HG03064 (cell line): Measurements from ENCODE around the gene WRAP73.

Experiments
- ATAC-seq: cut with Tn5 transposase; IDR thresholded peaks from one replicate; pipeline ENCODE4 v1.9.1; 2021; ENCODE audit warnings: low read depth; ENCODE audit not compliant: unreplicated experiment

Gene WRAP73

DNA sequence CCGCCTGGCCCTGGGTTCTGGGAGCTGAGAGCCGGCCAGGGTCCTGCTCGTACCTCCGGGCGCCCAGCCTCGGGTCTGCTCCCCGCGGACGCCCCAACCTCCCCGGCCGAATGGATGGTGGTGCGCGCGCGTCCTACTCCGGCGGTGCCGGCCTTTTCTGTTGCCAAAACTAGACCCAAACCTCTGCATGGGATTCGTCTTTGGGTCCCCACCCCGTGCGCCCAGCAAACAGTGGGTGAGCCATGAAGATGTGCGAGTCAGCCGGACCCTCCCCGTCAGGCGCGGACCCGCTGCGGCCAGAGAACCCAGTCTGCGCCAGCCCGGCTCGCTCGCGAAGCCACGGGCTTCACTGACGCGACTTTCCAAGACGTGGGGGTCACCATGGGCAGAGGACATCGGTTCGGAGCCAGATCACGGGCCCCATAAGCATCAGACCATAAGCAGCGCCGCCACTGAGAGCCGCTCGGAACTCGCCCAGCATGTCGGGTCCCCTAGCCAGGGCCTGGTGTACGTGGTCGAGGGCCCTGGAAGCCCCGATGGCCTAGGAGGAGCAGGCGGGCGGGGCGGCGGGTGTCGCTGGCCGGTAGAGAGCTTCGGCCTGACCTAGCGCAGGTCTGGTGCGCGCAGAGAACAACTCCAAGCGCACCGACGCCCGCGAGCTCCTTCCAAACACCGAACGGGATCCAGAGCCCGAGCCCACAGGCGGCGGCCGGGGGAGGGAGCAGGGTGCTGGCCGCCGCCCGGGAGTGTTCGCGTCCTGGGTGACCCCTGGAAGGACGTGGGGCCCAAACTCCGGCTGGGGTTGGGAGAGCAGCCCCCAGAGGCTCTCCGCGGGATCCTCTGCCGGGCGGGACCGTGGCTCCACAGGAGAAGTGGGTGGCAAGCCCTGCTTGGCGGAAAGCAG is 1.4 kb upstream of the WRAP73 start:
- ATAC-seq, result no peak

DNA sequence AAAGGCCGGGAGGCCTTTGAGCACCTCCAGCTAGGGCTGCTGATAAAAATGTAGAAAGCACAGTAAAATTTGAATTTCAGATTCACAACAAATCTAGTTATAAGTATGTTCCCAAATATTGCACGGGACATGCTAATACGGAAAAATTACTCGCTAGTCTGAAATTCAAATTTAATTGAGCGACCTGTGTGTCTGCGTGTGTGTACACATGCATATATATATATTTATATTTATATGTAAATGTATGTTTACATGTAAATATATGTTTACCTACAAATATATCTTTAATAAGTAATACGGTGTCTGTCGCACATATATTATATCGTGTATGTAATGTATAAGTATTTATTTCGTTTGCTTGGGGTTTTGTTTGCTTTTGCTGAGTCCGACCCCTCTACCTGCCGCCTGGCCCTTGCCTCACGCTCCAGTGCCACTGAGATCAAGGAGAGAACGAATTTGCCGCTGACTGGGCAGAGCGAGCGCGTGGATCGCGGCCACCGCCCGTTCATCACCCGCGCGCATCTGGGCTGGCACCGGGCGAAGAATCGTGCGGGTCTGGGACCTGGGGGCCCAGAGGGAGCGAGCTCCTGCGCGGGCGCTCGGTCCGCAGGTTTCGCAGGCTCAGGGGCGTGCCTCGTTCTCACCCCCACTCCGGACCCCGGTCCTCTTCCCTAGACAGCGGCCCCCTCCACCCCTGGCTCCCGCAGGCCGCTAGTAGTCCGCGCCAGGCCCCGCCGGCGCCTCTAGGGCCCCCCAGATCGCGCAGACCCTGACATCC is 534 bp upstream of the WRAP73 start:
- ATAC-seq, result no peak

DNA sequence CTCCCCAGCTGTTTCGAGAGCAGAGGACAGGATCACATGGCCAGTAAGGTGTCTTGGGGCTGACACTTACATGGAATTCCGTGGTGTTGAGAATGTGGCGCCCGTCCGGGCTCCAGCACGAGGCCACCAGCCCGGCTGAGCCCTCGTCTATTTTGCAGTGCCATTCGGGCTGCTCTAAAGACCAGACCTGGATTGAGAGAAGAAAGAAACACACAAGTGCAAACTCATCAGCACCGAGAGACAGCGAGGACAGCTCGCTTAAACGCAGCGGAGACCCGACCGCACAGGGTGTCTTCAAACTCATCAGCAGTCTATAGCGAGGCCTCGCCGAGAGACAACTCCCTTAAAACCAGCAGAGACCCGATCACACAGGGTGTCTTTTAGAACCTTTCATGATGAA is 3.3 kb downstream of the WRAP73 start:
- no peak for ATAC-seq

DNA sequence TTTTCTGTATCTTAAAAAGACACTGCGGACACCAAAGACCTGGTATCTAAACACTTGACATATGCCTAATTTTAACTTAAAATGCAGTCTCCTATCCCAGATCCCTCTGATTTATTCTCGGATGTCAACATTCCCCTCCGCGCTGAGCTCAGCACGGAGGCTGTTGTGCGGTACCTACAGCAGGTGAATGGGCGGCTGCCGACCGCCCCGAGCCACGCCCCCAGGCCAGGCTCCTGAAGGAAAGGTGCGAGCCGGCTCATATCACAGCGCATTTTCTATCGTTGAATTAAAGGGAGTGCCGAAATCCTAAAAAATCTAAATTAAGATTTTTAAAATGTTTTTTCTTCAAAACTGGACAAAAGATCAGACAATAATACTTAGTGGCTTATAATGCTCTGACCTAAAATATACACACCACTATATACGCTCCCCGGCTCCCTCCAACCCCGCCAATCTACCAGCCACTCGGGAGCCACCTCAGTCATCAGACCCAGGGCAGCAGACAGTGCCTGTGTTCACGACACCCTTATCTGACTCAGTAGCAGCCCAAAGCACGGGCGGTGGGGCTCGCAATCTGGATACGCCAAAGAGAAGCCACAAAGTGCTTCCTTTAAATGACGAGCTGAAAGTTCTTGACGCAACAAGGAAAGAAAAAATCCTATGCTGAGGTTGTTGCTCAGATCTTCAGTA is 4.1 kb downstream of the WRAP73 start:
- no peak for ATAC-seq

DNA sequence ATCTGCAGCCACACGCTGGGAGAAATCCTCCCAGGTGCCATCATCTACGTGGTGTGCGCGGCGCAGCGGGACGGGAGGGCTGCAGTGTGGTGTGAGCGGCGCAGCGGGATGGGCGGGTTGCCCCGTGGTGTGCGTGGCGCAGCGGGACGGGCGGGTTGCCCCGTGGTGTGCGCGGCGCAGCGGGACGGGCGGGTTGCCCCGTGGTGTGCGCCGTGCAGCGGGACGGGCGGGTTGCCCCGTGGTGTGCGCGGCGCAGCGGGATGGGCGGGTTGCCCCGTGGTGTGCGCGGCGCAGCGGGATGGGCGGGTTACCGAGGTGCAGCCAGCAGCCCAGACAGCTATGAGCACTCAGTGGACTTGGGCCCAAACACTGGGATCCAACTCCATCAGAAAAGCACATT is 4.7 kb downstream of the WRAP73 start:
- ATAC-seq, result no peak

DNA sequence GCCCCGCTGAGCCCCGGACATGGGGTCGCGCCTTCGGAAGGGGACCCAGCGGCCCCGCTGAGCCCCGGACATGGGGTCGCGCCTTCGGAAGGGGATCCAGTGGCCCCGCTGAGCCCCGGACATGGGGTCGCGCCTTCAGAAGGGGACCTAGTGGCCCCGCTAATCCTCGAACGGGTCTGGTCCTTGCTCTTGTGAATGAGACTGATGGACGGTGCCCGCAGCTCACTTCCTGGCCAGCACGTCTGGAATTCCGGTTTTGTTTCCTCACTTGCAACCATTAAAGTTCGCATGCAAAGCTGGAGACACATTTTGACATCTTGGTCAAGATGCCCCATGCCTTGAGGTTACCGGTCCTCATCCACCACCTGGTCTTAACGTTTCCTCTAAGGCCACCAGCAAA is 5.6 kb downstream of the WRAP73 start:
- no peak for ATAC-seq

DNA sequence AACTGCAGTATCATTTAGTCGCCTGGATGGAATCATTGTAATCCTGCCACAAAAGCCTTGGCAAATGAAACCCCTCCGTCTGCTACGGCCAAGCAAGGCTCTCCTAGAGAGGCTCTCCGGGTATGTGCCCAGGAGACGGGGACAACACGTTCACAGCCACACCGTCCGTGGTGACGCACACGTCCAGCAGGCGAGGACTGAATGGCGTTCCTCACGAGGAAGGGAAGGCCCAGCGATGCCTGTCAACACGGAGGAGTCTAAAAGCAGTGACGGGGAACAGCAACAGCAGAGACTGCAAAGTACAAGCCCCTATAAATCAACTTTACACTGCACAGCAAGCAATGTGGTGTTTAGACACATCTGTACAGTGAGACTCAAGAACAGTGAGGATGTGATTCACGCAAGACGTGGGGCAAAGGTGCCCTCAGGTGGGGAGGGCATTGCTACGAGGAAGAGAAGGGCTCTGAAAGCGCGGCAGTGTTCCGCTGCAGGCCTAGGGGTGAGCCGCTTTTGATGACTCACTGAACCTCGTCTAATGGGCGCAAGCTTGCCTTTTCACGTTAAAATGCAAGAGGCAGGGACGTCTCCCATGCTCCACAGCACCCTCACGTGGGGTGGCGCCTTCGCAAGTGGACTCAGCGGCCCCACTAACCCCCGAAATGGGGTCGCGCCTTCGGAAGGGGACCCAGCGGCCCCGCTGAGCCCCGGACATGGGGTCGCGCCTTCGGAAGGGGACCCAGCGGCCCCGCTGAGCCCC is 6.8 kb downstream of the WRAP73 start:
- ATAC-seq, result no peak

DNA sequence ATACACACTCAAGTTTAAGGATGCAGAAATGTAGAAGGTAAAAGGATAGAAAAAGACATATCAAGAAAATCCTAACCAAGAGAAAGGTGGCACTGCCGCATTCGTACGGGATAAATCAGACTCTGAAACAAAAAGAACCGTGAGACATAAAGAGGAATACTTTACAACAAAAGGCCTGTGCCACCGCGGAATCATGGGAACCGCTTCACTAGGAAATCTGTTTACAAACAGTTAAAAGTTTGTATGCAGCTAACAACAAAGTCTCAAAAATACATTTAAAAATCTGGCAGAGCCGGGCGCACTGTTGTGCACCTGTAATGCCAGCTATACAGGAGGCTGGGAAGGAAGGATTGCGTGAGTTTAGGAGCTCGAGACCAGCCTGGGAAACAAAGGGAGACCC is 8.1 kb downstream of the WRAP73 start:
- ATAC-seq, result no peak

DNA sequence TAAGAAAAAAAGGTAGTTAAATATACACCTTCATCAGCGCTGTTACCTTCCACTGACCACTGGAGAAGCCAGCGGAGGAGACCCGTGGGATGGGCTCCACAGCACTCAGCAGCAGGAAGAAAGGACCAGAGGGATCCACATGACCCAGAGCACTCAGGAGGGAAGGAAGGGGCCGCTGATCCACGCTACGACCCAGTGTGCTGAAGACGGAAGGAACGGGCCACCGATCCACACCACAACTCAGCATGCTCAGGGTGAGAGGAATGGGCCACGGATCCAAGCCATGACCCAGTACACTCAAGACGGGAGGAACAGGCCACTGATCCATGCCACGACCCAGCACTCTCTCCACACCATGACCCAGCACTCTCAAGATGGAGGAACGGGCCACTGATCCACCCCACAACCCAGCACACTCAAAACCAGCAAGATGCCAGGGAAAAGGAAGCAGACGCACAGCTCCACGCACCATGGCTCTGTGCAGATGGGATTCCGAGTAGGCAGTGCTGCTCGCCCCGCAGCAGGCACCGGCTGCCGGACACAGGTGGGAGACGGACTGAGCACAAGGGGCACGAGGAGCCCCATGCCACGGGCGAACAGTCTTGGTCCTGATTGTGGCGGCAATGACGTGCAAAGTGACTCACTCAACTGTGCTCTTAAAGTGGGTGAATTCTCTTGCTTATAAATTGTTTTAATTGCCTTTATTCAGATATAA is 8.7 kb downstream of the WRAP73 start:
- ATAC-seq, result no peak

DNA sequence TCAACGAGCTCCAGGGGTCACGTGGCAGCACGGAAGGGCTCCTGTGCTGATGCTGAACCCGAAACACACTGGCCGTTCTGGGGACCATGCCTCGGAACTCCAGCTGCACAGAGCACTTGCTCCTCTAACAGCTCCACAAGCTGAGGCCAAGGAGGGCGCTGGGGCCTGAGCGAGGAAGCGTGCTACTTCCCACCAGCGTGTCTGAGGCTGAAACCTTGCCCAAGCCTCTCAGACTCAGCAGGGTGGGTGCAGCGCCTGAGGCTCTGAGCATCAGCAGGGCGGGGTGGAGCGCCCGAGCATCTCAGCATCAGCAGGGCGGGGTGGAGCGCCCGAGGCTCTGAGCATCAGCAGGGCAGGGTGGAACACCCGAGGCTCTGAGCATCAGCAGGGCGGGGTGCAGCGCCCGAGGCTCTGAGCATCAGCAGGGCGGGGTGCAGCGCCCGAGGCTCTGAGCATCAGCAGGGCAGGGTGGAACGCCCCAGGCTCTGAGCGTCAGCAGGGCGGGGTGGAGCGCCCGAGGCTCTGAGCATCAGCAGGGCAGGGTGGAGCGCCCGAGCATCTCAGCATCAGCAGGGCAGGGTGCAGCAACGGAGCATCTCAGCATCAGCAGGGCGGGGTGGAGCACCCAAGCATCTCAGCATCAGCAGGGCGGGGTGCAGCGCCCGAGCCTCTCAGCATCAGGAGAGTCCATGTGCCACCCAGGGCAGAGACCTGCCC is 9.6 kb downstream of the WRAP73 start:
- no peak for ATAC-seq

DNA sequence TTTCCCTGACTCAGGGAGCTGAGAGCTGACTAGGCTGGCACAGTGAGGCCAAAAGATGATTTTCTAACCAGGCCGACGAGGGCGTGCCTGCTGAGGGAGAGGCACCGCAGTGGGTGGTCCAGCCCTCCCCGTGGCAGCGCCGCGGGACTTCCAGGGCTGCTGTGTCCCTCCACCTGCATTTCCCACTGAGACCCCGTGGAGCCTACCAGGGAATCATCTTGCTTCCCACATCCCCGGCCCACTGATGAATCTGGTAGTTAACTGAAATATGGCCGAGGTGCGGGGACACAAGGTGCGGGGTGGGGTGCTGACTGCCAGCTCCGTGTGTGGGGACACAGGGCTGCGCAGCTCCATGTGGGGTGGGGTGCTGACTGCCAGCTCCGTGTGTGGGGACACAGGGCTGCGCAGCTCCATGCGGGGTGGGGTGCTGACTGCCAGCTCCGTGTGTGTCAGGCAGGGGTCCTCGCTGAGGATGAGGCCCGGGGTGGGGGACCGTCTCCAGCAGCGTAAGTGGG is 10.4 kb downstream of the WRAP73 start:
- ATAC-seq, result no peak

DNA sequence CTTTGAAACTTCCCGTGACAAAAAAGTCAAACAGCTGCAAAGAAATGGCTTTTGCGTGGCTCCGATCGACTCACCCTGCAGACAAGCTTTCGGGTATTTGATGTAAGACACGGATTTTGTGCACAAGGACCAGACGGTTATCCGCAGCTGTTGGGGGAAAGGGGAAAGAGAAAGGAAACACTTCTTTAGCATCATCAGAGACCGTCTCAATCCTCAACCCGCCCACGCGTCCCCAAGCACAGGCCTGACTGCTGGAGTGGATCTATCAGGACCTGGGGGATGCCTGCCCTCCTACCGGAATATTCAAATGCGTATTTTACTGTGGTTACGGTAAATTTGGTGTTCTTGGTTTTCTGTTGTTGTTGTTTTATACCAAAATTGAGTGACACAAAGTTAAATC is 11.2 kb downstream of the WRAP73 start:
- no peak for ATAC-seq

DNA sequence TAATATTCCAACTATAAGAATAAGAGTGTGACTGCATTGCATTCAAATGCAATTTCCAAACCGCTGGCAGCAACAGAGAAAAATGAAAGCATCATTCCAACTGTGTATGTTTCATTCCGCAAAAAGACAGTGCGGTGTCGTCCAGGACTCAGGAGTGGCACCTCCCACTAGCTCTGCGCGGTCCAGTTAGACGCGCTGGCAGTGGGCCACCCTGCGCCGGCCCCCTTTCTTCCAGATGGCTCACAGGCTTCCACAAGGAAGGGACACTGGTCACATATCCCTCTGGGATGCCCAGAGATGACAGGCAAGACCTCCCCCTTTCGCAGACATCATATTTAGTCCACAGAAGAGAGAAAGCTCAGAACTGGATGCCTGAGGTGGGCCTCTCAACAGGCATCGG is 11.9 kb downstream of the WRAP73 start:
- ATAC-seq, result no peak

DNA sequence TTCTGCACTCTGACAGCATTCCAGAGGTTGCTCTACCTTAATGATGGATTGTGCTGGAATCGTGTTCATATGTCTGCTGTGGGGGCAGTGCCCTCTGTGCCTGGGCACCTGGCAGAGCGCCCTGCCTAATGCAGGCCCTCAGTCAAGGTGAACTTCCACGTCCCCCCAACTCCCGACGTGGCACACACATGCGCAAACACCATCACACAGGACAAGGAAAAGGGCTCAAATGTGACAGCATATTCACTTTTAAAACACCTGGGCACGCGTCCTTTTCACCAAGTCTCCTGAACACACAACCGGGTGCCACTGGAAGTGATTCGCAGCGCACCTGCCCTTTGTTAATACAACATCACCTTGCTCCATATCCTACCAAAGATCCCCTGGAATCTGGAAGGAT is 13.4 kb downstream of the WRAP73 start:
- ATAC-seq, result no peak

DNA sequence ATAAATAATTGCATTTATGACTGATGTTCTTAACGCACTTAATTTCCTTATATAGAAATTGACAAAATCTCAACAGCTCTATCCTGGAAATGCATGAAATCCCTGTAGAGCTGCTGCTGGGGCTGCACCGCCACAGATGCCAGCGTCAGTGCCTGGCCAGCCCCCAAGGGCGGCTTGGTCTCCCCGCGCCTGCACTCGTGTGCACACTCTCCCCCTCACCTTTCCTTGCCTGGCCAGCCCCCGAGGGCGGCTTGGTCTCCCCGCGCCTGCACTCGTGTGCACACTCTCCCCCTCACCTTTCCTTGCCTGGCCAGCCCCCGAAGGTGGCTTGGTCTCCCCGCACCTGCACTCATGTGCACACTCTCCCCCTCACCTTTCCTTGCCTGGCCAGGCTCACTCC is 13.8 kb downstream of the WRAP73 start:
- no peak for ATAC-seq

DNA sequence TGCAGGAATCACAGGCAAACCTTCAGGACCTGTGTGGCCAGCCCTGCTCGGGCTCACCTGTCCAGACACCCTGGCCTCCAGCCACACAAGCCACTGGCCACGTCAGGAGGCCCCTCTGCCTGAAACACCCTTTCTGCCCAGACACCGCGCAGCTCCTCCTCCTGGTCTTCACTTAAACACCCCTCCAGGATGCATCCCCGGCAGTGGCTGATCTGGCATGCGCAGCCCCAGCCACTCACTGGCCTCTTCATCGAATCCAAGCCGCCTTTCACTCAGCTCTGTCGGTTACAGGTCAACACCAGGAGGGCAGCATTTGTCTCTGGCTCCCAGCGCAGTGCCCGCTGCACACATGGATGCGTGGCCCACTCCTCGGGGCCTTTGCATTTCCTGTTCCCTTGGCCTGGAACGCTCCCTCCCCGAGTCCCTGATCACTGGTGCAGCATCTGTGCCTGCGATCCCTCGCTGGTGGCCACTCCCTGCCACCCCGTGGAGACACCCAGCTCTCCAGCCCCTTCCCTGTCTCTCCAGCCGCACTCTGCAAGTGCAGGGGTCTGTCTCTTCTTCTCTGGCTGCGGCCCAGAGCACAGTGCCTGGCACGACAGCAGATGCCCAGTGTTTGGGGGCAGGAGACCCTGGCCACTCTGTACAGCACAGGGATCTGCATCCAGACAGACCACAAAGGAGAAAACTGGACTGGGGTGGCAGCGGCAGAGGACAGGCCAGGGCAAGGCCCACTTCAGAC is 15.7 kb downstream of the WRAP73 start:
- ATAC-seq, result no peak

DNA sequence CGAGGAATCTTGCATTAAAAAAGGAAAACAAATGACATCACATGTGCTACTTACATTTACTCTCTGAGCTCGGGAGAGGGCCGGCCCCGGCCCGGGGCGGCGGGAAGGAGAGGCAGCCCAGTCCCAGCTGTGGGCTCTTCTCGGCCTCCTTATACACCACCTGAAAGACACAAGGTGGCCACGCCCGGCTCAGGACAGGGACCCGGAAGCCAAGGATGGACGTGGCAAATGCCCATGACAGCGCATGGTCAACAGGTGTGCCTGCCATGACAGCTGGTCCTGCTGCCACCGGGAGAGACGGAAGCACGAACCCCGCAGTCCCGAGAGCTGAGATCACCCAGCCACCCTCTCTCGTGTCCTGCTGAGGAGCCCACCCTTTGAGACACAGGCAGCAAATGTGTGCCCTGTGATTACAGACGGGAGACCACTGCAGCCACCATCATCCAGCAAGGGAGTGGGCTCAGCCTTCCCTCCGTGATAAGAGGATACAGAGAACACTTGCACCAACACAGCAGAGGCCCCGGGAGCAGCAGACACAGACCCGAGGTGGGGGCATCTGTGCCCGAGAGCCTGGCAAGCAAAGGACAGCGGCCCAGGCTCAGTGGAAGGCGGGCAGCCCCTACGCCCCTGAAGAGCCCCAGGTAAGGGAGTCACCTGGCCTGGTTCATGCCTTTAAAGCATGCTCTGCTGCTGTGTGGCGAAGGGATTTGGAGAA is 16.4 kb downstream of the WRAP73 start:
- no peak for ATAC-seq
